Adrenal gland (tissue), 12 donors: Measurements from ENCODE around the gene COX19. TPM values are rescaled to one million over a fixed set of nuclear protein-coding genes. Genes with fewer than 3 reads are reported as not detected.
A peak's percentile ranks its signal among the peaks of the same experiment; 100 is the strongest.

Experiments
- DNase-seq, 7 donors: peaks; one replicate each; pipeline ENCODE4 v3.0.0-alpha.2; 2019 to 2020
- H3K27ac ChIP-seq, 5 donors: fragments of 200-600 bp; sonication (generic) in 4 of 5; 1 replicate in 3 of 5; 2 replicates in 2 of 5; pipeline versions ENCODE4 v1.5.1 to v1.8.0; 2016 to 2020; ENCODE audit warnings: mild to moderate bottlenecking in 1 of 5
- H3K27me3 ChIP-seq: fragments of 200-600 bp; 2 replicates; pipeline ENCODE4 v1.8.0; 2021
- H3K36me3 ChIP-seq, 2 donors: fragments of 200-600 bp; replicated peaks in 1 of 2; 1 replicate in 1 of 2; 2 replicates in 1 of 2; pipeline versions ENCODE4 v1.5.1 to v1.8.0; 2018 to 2022
- H3K4me1 ChIP-seq, 2 donors: fragments of 200-600 bp; replicated peaks in 1 of 2; 1 replicate in 1 of 2; 2 replicates in 1 of 2; pipeline versions ENCODE4 v1.5.1 to v1.8.0; 2018 to 2021
- H3K4me3 ChIP-seq, 4 donors: fragments of 200-600 bp; sonication (generic) in 3 of 4; one replicate each; pipeline ENCODE4 v1.5.1; 2016 to 2018
- H3K9me3 ChIP-seq, 3 donors: fragments of 200-600 bp; sonication (generic) in 1 of 3; replicated peaks in 1 of 3; 1 replicate in 2 of 3; 2 replicates in 1 of 3; pipeline versions ENCODE4 v1.5.1 to v1.8.0; 2016 to 2021
- POLR2A ChIP-seq, 2 donors: fragments of 450-650 bp; IDR thresholded peaks; one replicate each; pipeline ENCODE4 v1.6.1; 2017; ENCODE audit warnings: antibody characterized with exemption in 2 of 2, mild to moderate bottlenecking in 2 of 2, moderate library complexity in 1 of 2
- WGBS, 4 donors: extraction: QIAGEN DNeasy Blood & Tissue Kit in 2 of 4; methylation state at CpG; one replicate each; pipeline versions ENCODE4 v1.1.5 to v1.1.7; 2013 to 2017; 5-methylcytosine and 5-hydroxymethylcytosine counted together
- intact Hi-C, 2 donors: fragments of 100-400 bp; cut with DNase I; formaldehyde crosslinking; loops; one replicate each; pipeline versions ENCODE4 v1.14.1 to v1.15.0; 2022 to 2023
- polyA plus RNA-seq, 3 donors: library from polyadenylated mRNA; stranded (reverse); fragments of 200-250 nt in 2 of 3; fragments of 350-450 nt in 1 of 3; fragmentation: Illumina TruSeq in 1 of 3; extraction: RNeasy Lipid Tissue Mini Kit (QIAGEN cat#74804) in 1 of 3; gene quantifications; one replicate each; pipeline ENCODE4 v1.2.3, GENCODE V29; 2013 to 2014
- total RNA-seq, 9 donors: library from RNA; depleted of rRNA in 4 of 9; stranded (reverse); fragments of >200 nt in 4 of 9; fragments of 120-200 nt in 1 of 9; fragmentation: NEBNext Ultra II Directional in 1 of 9; extraction: Animal tissue kit (Norgen Biotek cat#: 25700) in 1 of 9; gene quantifications; one replicate each; pipeline versions ENCODE4 v1.1.0 to v1.2.4, GENCODE V29; 2013 to 2023
- TF ChIP-seq, protein P1 (sequence below), 6 experiments: fragments of 450-650 bp in 4 of 6; fragments of 200-600 bp in 2 of 6; sonication (generic) in 1 of 6; IDR thresholded peaks; 1 replicate in 5 of 6; 2 replicates in 1 of 6; pipeline versions ENCODE4 v1.5.1 to v1.8.0; 2016 to 2021; ENCODE audit warnings: antibody characterized with exemption in 6 of 6, mild to moderate bottlenecking in 2 of 6, moderate library complexity in 1 of 6
- donor health status: healthy with polysubstance abuse.
- donor health status: Bipolar disorder and iron deficiency.
- donor health status: DM: yes; HTN: yes; CAD: no.
- donor health status: DM: no; HTN: no; CAD: no.
- donor health status: DM: no; HTN: no; CAD: no.
- donor health status: DM: yes; HTN: yes; CAD: no.

Gene COX19
- total and polyA plus RNA-seq, 12 donors, result 9.1 to 32.4 (median 18.9) TPM

DNA sequence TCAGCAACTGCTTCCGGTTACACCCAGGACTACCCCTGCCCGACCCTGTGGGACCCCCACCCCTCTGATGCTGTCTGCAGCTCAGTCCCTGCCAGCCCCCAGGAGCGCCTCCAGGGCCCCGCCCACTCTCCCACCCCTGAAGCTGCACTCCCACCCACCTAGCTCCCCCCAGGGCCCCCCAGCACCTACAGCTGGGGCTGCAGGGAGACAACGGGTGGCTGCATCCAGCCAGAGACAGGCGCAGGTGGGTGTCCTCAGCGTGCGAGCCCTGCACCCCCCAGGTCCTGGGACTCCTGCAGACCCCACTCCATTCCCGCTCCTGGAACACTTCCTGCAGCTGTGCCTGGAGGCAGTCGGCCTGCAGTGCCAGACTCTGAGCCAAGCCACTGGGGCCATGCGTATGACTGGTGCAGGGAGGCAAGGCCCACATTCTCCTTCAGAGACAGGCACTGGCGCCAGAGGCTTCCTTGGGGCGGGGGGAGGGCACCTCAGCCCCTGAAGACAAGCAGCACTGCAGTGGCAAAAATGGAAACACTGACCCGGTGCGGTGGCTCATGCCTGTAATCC is 13.7 kb upstream of the COX19 start:
- Histone ChIP-seq H3K36me3 (no peaks in the 10 kb centered on the region), H3K4me1 (peaks cover 26 to 38% of the 10 kb centered on the region in 2 donors), H3K4me3 (no peak overlapping the region), H3K27ac (no peak overlapping the region), H3K9me3 (no peaks in the 10 kb centered on the region), H3K27me3 (no peaks in the 10 kb centered on the region)
- TF ChIP-seq POLR2A (IDR thresholded peaks at IDR 0.05), result no peak
- TF ChIP-seq, protein P1, sequence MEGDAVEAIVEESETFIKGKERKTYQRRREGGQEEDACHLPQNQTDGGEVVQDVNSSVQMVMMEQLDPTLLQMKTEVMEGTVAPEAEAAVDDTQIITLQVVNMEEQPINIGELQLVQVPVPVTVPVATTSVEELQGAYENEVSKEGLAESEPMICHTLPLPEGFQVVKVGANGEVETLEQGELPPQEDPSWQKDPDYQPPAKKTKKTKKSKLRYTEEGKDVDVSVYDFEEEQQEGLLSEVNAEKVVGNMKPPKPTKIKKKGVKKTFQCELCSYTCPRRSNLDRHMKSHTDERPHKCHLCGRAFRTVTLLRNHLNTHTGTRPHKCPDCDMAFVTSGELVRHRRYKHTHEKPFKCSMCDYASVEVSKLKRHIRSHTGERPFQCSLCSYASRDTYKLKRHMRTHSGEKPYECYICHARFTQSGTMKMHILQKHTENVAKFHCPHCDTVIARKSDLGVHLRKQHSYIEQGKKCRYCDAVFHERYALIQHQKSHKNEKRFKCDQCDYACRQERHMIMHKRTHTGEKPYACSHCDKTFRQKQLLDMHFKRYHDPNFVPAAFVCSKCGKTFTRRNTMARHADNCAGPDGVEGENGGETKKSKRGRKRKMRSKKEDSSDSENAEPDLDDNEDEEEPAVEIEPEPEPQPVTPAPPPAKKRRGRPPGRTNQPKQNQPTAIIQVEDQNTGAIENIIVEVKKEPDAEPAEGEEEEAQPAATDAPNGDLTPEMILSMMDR (IDR thresholded peaks at IDR 0.05), result no peak
- intact Hi-C loops, result no loop called here
- WGBS, 4 donors, result 61 to 78% (median 71%) methylated on average over 2 to 15 of the region's 15 CpGs
- peak in 1 of 7 donors; percentile 39 for DNase-seq

DNA sequence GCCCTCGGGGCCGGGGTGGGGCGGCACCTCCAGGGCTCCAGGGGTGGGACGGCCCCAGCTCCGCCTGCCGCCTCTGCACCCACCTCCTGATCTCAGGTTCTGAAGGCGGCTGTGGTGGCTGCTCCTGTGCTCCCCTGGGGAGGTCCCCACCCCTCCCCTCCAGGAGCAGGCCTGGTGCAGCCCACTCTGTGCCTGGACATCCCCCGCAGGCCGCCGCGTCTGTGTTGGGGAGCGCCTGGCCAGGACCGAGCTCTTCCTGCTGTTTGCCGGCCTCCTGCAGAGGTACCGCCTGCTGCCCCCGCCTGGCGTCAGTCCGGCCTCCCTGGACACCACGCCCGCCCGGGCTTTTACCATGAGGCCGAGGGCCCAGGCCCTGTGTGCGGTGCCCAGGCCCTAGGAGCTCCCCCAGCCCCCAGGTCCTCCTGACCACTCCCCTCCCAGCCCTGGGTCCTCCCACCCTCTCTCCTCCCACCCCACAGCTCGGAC is 13.1 kb upstream of the COX19 start:
- intact Hi-C loops, result no loop called here
- Histone ChIP-seq H3K4me1 (peaks cover 26 to 38% of the 10 kb centered on the region in 2 donors), H3K27me3 (no peaks in the 10 kb centered on the region), H3K27ac (peak overlapping the region in 1 of 5 donors; percentile 10), H3K4me3 (no peak overlapping the region), H3K9me3 (no peaks in the 10 kb centered on the region), H3K36me3 (no peaks in the 10 kb centered on the region)
- DNase-seq, result peak in 2 of 7 donors; percentile 30 to 43
- no peak for TF ChIP-seq POLR2A (IDR thresholded peaks at IDR 0.05)
- TF ChIP-seq, protein P1 (IDR thresholded peaks at IDR 0.05), result no peak
- 21 to 52% (median 41%) methylated on average over 5 to 24 of the region's 24 CpGs for WGBS, 4 donors

DNA sequence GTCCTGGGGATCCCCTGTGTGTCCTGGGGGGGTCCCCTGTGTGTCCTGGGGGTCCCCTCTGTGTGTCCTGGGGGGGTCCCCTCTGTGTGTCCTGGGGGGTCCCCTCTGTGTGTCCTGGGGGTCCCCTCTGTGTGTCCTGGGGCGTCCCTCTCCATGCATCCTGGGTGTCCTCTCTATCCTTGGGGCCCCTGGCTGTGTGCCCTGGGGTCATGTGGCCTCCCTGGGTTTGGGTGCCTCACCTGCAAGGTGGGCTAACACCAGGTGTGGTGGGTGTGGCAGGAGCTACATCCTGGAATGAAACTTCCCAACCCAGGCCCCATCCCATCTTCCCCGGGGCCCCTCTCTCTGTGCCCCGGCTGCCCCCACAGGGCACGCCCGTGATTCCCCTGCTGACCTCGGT is 12.6 kb upstream of the COX19 start:
- intact Hi-C loops, result no loop called here
- Histone ChIP-seq H3K27me3 (no peaks in the 10 kb centered on the region), H3K4me3 (peak overlapping the region in 1 of 4 donors; percentile 47), H3K4me1 (peaks cover 26 to 38% of the 10 kb centered on the region in 2 donors), H3K9me3 (no peaks in the 10 kb centered on the region), H3K36me3 (no peaks in the 10 kb centered on the region), H3K27ac (peak overlapping the region in 3 of 5 donors; percentile 70 to 96 (median 84))
- 40 to 60% (median 50%) methylated on average over 1 to 6 of the region's 6 CpGs; no CpG with 5 or more reads in 1 of the 4 donors for WGBS, 4 donors
- TF ChIP-seq, protein P1 (IDR thresholded peaks at IDR 0.05), result no peak
- TF ChIP-seq POLR2A (IDR thresholded peaks at IDR 0.05), result no peak
- DNase-seq, result peak in 1 of 7 donors; percentile 33

DNA sequence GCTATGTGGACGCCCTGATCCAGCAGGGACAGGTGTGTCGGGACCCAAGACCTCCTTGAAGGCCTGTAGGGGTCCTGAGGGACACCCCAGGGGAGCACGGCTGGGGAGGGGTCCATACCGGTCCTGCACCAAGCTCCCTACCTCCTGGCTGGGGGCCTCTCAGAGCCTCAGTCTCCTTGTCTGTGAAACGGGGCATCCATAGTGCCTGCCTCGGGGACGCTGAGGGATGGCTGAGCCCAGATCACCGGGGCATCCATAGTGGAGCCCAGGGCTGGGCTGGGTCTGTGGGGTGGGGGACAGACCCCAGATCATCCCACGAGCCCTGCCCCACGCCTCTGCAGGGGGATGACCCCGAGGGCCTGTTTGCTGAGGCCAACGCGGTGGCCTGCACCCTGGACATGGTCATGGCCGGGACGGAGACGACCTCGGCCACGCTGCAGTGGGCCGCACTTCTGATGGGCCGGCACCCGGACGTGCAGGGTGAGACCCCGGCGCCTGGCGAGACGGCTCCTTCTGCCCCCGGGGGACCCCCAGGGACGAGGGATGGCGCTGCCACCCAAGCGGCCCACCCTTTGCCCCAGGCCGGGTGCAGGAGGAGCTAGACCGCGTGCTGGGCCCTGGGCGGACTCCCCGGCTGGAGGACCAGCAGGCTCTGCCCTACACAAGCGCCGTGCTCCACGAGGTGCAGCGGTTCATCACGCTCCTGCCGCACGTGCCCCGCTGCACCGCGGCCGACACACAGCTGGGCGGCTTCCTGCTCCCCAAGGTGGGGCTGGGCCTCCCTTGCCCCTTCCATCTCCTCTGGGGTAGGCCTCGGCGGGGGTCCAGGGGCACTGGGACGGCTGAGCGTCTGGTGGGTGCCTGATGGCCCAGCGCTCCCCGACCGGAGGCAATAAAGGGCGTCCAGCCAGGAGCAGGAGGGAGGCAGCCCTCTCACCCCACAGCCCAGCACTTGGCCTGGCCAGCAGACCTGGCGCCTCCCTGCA is 11.7 kb upstream of the COX19 start:
- no peaks in the 10 kb centered on the region for H3K36me3 ChIP-seq
- H3K4me1 ChIP-seq, result peaks cover 26 to 38% of the 10 kb centered on the region in 2 donors
- H3K27ac ChIP-seq, result peak overlapping the region; percentile 11 to 96 (median 84)
- 52 to 62% (median 57%) methylated on average over 4 to 56 of the region's 56 CpGs for WGBS, 4 donors
- intact Hi-C loops, result no loop called here
- peak overlapping the region in 2 of 4 donors; percentile 11 to 47 for H3K4me3 ChIP-seq
- H3K27me3 ChIP-seq, result no peaks in the 10 kb centered on the region
- H3K9me3 ChIP-seq, result no peaks in the 10 kb centered on the region
- peak in 3 of 7 donors; percentile 56 to 71 (median 68) for DNase-seq
- TF ChIP-seq, protein P1 (IDR thresholded peaks at IDR 0.05), result no peak
- TF ChIP-seq POLR2A (IDR thresholded peaks at IDR 0.05), result peak; percentile 11 to 59
